BLaER1 (cell line): ENCODE data around the gene CTDP1.
"Not testable (repeated sequence)": the region's sequence is repeated elsewhere in the genome, so short reads cannot be mapped to it uniquely, and the experiment has no call there.

ENCODE experiments used
- H3K27ac ChIP-seq: shearing (Covaris generic); formaldehyde crosslinking; 2 replicates; pipeline ENCODE4 v1.8.1; 2022
- H3K27me3 ChIP-seq: shearing (Covaris generic); formaldehyde crosslinking; 2 replicates; pipeline ENCODE4 v1.8.1; 2022
- H3K36me3 ChIP-seq: shearing (Covaris generic); formaldehyde crosslinking; 2 replicates; pipeline ENCODE4 v1.8.1; 2022
- H3K4me1 ChIP-seq: shearing (Covaris generic); formaldehyde crosslinking; 2 replicates; pipeline ENCODE4 v1.8.1; 2022
- H3K4me2 ChIP-seq: shearing (Covaris generic); formaldehyde crosslinking; 2 replicates; pipeline ENCODE4 v1.8.1; 2022
- H3K4me3 ChIP-seq: shearing (Covaris generic); formaldehyde crosslinking; 2 replicates; pipeline ENCODE4 v1.8.1; 2022
- H3K9ac ChIP-seq: shearing (Covaris generic); formaldehyde crosslinking; 2 replicates; pipeline ENCODE4 v1.8.1; 2022
- H3K9me3 ChIP-seq: shearing (Covaris generic); formaldehyde crosslinking; 2 replicates; pipeline ENCODE4 v1.8.1; 2022
- H4K20me1 ChIP-seq: shearing (Covaris generic); formaldehyde crosslinking; 2 replicates; pipeline ENCODE4 v1.8.1; 2022
- Cebpa-rat ChIP-seq: shearing (Covaris generic); IDR thresholded peaks from 2 replicates; pipeline ENCODE4 v1.8.1; 2022

Gene CTDP1

GRCh38 chr18:79720359-79720733, 40.7 kb downstream of the CTDP1 start:
- Histone ChIP-seq H3K4me1 (peaks cover 20% of the 10 kb centered on the region), H3K27me3 (no peaks in the 10 kb centered on the region), H4K20me1 (peaks cover 91% of the 10 kb centered on the region), H3K4me2 (no peak overlapping the region), H3K36me3 (peaks cover 99% of the 10 kb centered on the region), H3K9ac (no peak overlapping the region), H3K4me3 (no peak overlapping the region), H3K27ac (no peak overlapping the region), H3K9me3 (no peaks in the 10 kb centered on the region)
- TF ChIP-seq Cebpa-rat, result no peak

- no peaks in the 10 kb centered on the region for H3K27me3 ChIP-seq
- H3K4me3 ChIP-seq, result no peak overlapping the region
- no peak overlapping the region for H3K4me2 ChIP-seq
- no peak for TF ChIP-seq Cebpa-rat
- no peak overlapping the region for H3K9ac ChIP-seq
- H3K27ac ChIP-seq, result no peak overlapping the region
- H4K20me1 ChIP-seq, result peaks cover 90% of the 10 kb centered on the region
- no peaks in the 10 kb centered on the region for H3K9me3 ChIP-seq
- H3K4me1 ChIP-seq, result peaks cover 20% of the 10 kb centered on the region
- peaks cover 93% of the 10 kb centered on the region for H3K36me3 ChIP-seq
These were observed 43.4 kb downstream of the CTDP1 start for GRCh38 chr18:79723036-79723435.

GRCh38 chr18:79723628-79724027, 44.0 kb downstream of the CTDP1 start:
- no peak overlapping the region for H3K27ac ChIP-seq
- H3K36me3 ChIP-seq, result peaks cover 93% of the 10 kb centered on the region
- peaks cover 20% of the 10 kb centered on the region for H3K4me1 ChIP-seq
- no peak for TF ChIP-seq Cebpa-rat
- no peak overlapping the region for H3K4me3 ChIP-seq
- no peaks in the 10 kb centered on the region for H3K9me3 ChIP-seq
- H4K20me1 ChIP-seq, result peaks cover 90% of the 10 kb centered on the region
- no peak overlapping the region for H3K9ac ChIP-seq
- no peak overlapping the region for H3K4me2 ChIP-seq
- H3K27me3 ChIP-seq, result no peaks in the 10 kb centered on the region

- peaks cover 92% of the 10 kb centered on the region for H4K20me1 ChIP-seq
- H3K27me3 ChIP-seq, result no peaks in the 10 kb centered on the region
- H3K9ac ChIP-seq, result no peak overlapping the region
- H3K36me3 ChIP-seq, result peaks cover 93% of the 10 kb centered on the region
- no peaks in the 10 kb centered on the region for H3K9me3 ChIP-seq
- H3K27ac ChIP-seq, result no peak overlapping the region
- H3K4me3 ChIP-seq, result no peak overlapping the region
- TF ChIP-seq Cebpa-rat, result no peak
- peaks cover 20% of the 10 kb centered on the region for H3K4me1 ChIP-seq
- no peak overlapping the region for H3K4me2 ChIP-seq
These were observed 44.9 kb downstream of the CTDP1 start for GRCh38 chr18:79724299-79725080.

- H3K4me3 ChIP-seq, result no peak overlapping the region
- no peak overlapping the region for H3K27ac ChIP-seq
- peaks cover 20% of the 10 kb centered on the region for H3K4me1 ChIP-seq
- no peak overlapping the region for H3K9ac ChIP-seq
- peaks cover under 1% of the 10 kb centered on the region for H3K9me3 ChIP-seq
- H3K36me3 ChIP-seq, result peaks cover 93% of the 10 kb centered on the region
- H3K27me3 ChIP-seq, result no peaks in the 10 kb centered on the region
- peaks cover 92% of the 10 kb centered on the region for H4K20me1 ChIP-seq
- TF ChIP-seq Cebpa-rat, result no peak
- no peak overlapping the region for H3K4me2 ChIP-seq
These were observed 45.9 kb downstream of the CTDP1 start for GRCh38 chr18:79725486-79725885.

- H3K4me1 ChIP-seq, result peaks cover 11% of the 10 kb centered on the region
- no peak overlapping the region for H3K27ac ChIP-seq
- no peak overlapping the region for H3K9ac ChIP-seq
- H4K20me1 ChIP-seq, result peaks cover 88% of the 10 kb centered on the region
- H3K36me3 ChIP-seq, result peaks cover 93% of the 10 kb centered on the region
- H3K9me3 ChIP-seq, result peaks cover 13% of the 10 kb centered on the region
- no peaks in the 10 kb centered on the region for H3K27me3 ChIP-seq
- TF ChIP-seq Cebpa-rat, result no peak
- no peak overlapping the region for H3K4me2 ChIP-seq
- no peak overlapping the region for H3K4me3 ChIP-seq
These were observed 47.1 kb downstream of the CTDP1 start for GRCh38 chr18:79726721-79727120.

- Histone ChIP-seq H3K27me3 (no peaks in the 10 kb centered on the region), H3K4me1 (peaks cover 6% of the 10 kb centered on the region; the same call in 1 of the 2 replicates), H4K20me1 (peaks cover 84% of the 10 kb centered on the region), H3K27ac (no peak overlapping the region), H3K36me3 (peaks cover 94% of the 10 kb centered on the region), H3K9me3 (peaks cover 17% of the 10 kb centered on the region), H3K4me3 (no peak overlapping the region), H3K9ac (no peak overlapping the region), H3K4me2 (no peak overlapping the region)
- no peak for TF ChIP-seq Cebpa-rat
These were observed 47.6 kb downstream of the CTDP1 start for GRCh38 chr18:79727211-79727610.

GRCh38 chr18:79728931-79729586, 49.5 kb downstream of the CTDP1 start:
- Histone ChIP-seq H3K27ac (no peak overlapping the region), H3K4me2 (no peak overlapping the region), H3K4me3 (no peak overlapping the region), H3K27me3 (no peaks in the 10 kb centered on the region), H4K20me1 (peaks cover 85% of the 10 kb centered on the region), H3K9me3 (peaks cover 17% of the 10 kb centered on the region), H3K36me3 (peaks cover 92% of the 10 kb centered on the region), H3K9ac (no peak overlapping the region), H3K4me1 (0 out of 2 replicates have a peak, but pooled peaks cover 4% of the 10 kb centered on the region)
- no peak for TF ChIP-seq Cebpa-rat

- H3K4me3 ChIP-seq, result no peak overlapping the region
- H3K9me3 ChIP-seq, result peaks cover 17% of the 10 kb centered on the region
- H4K20me1 ChIP-seq, result peaks cover 85% of the 10 kb centered on the region
- H3K36me3 ChIP-seq, result peaks cover 92% of the 10 kb centered on the region
- H3K4me1 ChIP-seq, result 0 out of 2 replicates have a peak, but pooled peaks cover 3% of the 10 kb centered on the region
- no peak overlapping the region for H3K9ac ChIP-seq
- no peak overlapping the region for H3K4me2 ChIP-seq
- H3K27ac ChIP-seq, result no peak overlapping the region
- H3K27me3 ChIP-seq, result no peaks in the 10 kb centered on the region
- no peak for TF ChIP-seq Cebpa-rat
These were observed 50.0 kb downstream of the CTDP1 start for GRCh38 chr18:79729611-79730010.

- H3K4me1 ChIP-seq, result no peaks in the 10 kb centered on the region
- H3K9ac ChIP-seq, result no peak overlapping the region
- no peak overlapping the region for H3K4me2 ChIP-seq
- peaks cover 92% of the 10 kb centered on the region for H3K36me3 ChIP-seq
- no peaks in the 10 kb centered on the region for H3K27me3 ChIP-seq
- peaks cover 85% of the 10 kb centered on the region for H4K20me1 ChIP-seq
- H3K9me3 ChIP-seq, result peaks cover 17% of the 10 kb centered on the region
- H3K27ac ChIP-seq, result no peak overlapping the region
- no peak for TF ChIP-seq Cebpa-rat
- H3K4me3 ChIP-seq, result no peak overlapping the region
These were observed 51.2 kb downstream of the CTDP1 start for GRCh38 chr18:79730804-79731203.

- not testable (repeated sequence) for H3K4me2 ChIP-seq, H3K9ac ChIP-seq, H3K27me3 ChIP-seq, H3K4me3 ChIP-seq, H3K4me1 ChIP-seq, H3K27ac ChIP-seq
- peaks cover 96% of the 10 kb centered on the region for H3K36me3 ChIP-seq
- peaks cover 86% of the 10 kb centered on the region for H4K20me1 ChIP-seq
- peaks cover 17% of the 10 kb centered on the region for H3K9me3 ChIP-seq
These were observed 52.5 kb downstream of the CTDP1 start for GRCh38 chr18:79731881-79732720.
